Measurements from ENCODE around the gene DAB2IP. TPM values are rescaled to one million over a fixed set of nuclear protein-coding genes. Genes with fewer than 3 reads are reported as not detected.

The DAB2IP gene
- total RNA-seq, 1 donor from 2014 or later, result 13.7 TPM

- DNase-seq (ENCODE audit: low read depth, low spot score), result no peak
Observed at GRCh38 chr9:121625590-121625989, 25.8 kb upstream of the DAB2IP start.

GRCh38 chr9:121626012-121626411 is 25.4 kb upstream of the DAB2IP start:
- no peak for DNase-seq (ENCODE audit: low read depth, low spot score)

GRCh38 chr9:121627427-121627826 is 24.0 kb upstream of the DAB2IP start:
- no peak for DNase-seq (ENCODE audit: low read depth, low spot score)

GRCh38 chr9:121628401-121628800 is 23.0 kb upstream of the DAB2IP start:
- DNase-seq (ENCODE audit: low read depth, low spot score), result no peak

- no peak for DNase-seq (ENCODE audit: low read depth, low spot score)
Observed at GRCh38 chr9:121631115-121631514, 20.3 kb upstream of the DAB2IP start.

- DNase-seq (ENCODE audit: low read depth, low spot score), result no peak
Observed at GRCh38 chr9:121631978-121632418, 19.4 kb upstream of the DAB2IP start.

GRCh38 chr9:121633119-121633714 is 18.2 kb upstream of the DAB2IP start:
- no peak for DNase-seq (ENCODE audit: low read depth, low spot score)

- DNase-seq (ENCODE audit: low read depth, low spot score), result no peak
Observed at GRCh38 chr9:121633736-121634135, 17.7 kb upstream of the DAB2IP start.

- DNase-seq (ENCODE audit: low read depth, low spot score), result no peak
Observed at GRCh38 chr9:121634329-121635261, 16.8 kb upstream of the DAB2IP start.

- DNase-seq (ENCODE audit: low read depth, low spot score), result no peak
Observed at GRCh38 chr9:121635300-121635876, 16.0 kb upstream of the DAB2IP start.

- peak; percentile 35 for DNase-seq (ENCODE audit: low read depth, low spot score)
Observed at GRCh38 chr9:121636341-121636865, 15.0 kb upstream of the DAB2IP start.

- no peak for DNase-seq (ENCODE audit: low read depth, low spot score)
Observed at GRCh38 chr9:121636978-121637712, 14.3 kb upstream of the DAB2IP start.

- no peak for DNase-seq (ENCODE audit: low read depth, low spot score)
Observed at GRCh38 chr9:121637713-121638220, 13.7 kb upstream of the DAB2IP start.

- no peak for DNase-seq (ENCODE audit: low read depth, low spot score)
Observed at GRCh38 chr9:121638399-121638798, 13.0 kb upstream of the DAB2IP start.

GRCh38 chr9:121638901-121639592 is 12.4 kb upstream of the DAB2IP start:
- DNase-seq (ENCODE audit: low read depth, low spot score), result no peak

- no peak for DNase-seq (ENCODE audit: low read depth, low spot score)
Observed at GRCh38 chr9:121639619-121640018, 11.8 kb upstream of the DAB2IP start.

- no peak for DNase-seq (ENCODE audit: low read depth, low spot score)
Observed at GRCh38 chr9:121640076-121640475, 11.4 kb upstream of the DAB2IP start.

- no peak for DNase-seq (ENCODE audit: low read depth, low spot score)
Observed at GRCh38 chr9:121640491-121641223, 10.8 kb upstream of the DAB2IP start.

GRCh38 chr9:121641224-121641611 is 10.2 kb upstream of the DAB2IP start:
- DNase-seq (ENCODE audit: low read depth, low spot score), result no peak

- no peak for DNase-seq (ENCODE audit: low read depth, low spot score)
Observed at GRCh38 chr9:121642758-121643157, 8.7 kb upstream of the DAB2IP start.
